SK-N-SH treated with all-trans-retinoic acid at 6 μM for 48 hours (cell line): ENCODE results near the gene PPL.

Experiments used
- ATAC-seq: fragments of 200-7000 bp; cut with Tn5 transposase; 3 replicates; pipeline ENCODE4 v1.9.1; 2020; ENCODE audit warnings: mild to moderate bottlenecking, moderate library complexity
- BACH2 ChIP-seq: fragments of 250-450 bp; sonication (Bioruptor Pico); IDR thresholded peaks from 2 replicates; pipeline ENCODE4 v1.9.0; 2021; ENCODE audit warnings: mild to moderate bottlenecking, borderline replicate concordance
- CREB5 ChIP-seq: fragments of 250-450 bp; sonication (Bioruptor Pico); IDR thresholded peaks from 2 replicates; pipeline ENCODE4 v1.5.1; 2020; ENCODE audit warnings: low read depth, mild to moderate bottlenecking, moderate library complexity
- CSDC2 ChIP-seq: fragments of 250-450 bp; sonication (Bioruptor Pico); IDR thresholded peaks from 2 replicates; pipeline ENCODE4 v1.5.0; 2020; ENCODE audit warnings: mild to moderate bottlenecking, moderate library complexity
- CSRNP3 ChIP-seq: fragments of 250-450 bp; sonication (Bioruptor Pico); IDR thresholded peaks from 2 replicates; pipeline ENCODE4 v1.5.1; 2021; ENCODE audit warnings: mild to moderate bottlenecking, moderate library complexity
- ESRRG ChIP-seq: fragments of 250-450 bp; sonication (Bioruptor Pico); IDR thresholded peaks from 2 replicates; pipeline ENCODE4 v1.6.1; 2021; ENCODE audit warnings: mild to moderate bottlenecking
- GLIS3 ChIP-seq: fragments of 250-450 bp; sonication (Bioruptor Pico); IDR thresholded peaks from 2 replicates; pipeline ENCODE4 v1.5.0; 2020; ENCODE audit warnings: mild to moderate bottlenecking, moderate library complexity
- ISL1 ChIP-seq: fragments of 250-450 bp; sonication (Bioruptor Pico); IDR thresholded peaks from 2 replicates; pipeline ENCODE4 v2.1.2; 2022; ENCODE audit warnings: mild to moderate bottlenecking, moderate library complexity
- OSR1 ChIP-seq: fragments of 250-450 bp; sonication (Bioruptor Pico); IDR thresholded peaks from 2 replicates; pipeline ENCODE4 v1.8.0; 2022; ENCODE audit warnings: moderate library complexity, mild to moderate bottlenecking, inconsistent platforms
- PATZ1 ChIP-seq: fragments of 250-450 bp; sonication (Bioruptor Pico); IDR thresholded peaks from 2 replicates; pipeline ENCODE4 v1.8.0; 2020; ENCODE audit warnings: mild to moderate bottlenecking, moderate library complexity, borderline replicate concordance
- PPARA ChIP-seq: fragments of 250-450 bp; sonication (Bioruptor Pico); IDR thresholded peaks from 2 replicates; pipeline ENCODE4 v1.5.0; 2020; ENCODE audit warnings: mild to moderate bottlenecking, borderline replicate concordance
- RARB ChIP-seq: fragments of 250-450 bp; sonication (Bioruptor Pico); IDR thresholded peaks from 2 replicates; pipeline ENCODE4 v1.8.0; 2021; ENCODE audit warnings: mild to moderate bottlenecking, moderate library complexity
- SNAI2 ChIP-seq: fragments of 250-450 bp; sonication (Bioruptor Pico); IDR thresholded peaks from 2 replicates; pipeline ENCODE4 v1.5.0; 2020; ENCODE audit warnings: mild to moderate bottlenecking, moderate library complexity
- TOX ChIP-seq: fragments of 250-450 bp; sonication (Bioruptor Pico); IDR thresholded peaks from 2 replicates; pipeline ENCODE4 v1.8.0; 2021; ENCODE audit warnings: mild to moderate bottlenecking, moderate library complexity, borderline replicate concordance
- TSHZ2 ChIP-seq: fragments of 250-450 bp; sonication (Bioruptor Pico); IDR thresholded peaks from 2 replicates; pipeline ENCODE4 v1.5.0; 2020; ENCODE audit warnings: mild to moderate bottlenecking, moderate library complexity
- ZFP3 ChIP-seq: fragments of 250-450 bp; sonication (Bioruptor Pico); IDR thresholded peaks from 2 replicates; pipeline ENCODE4 v1.5.0; 2020; ENCODE audit warnings: mild to moderate bottlenecking, moderate library complexity
- ZFP30 ChIP-seq: fragments of 450-650 bp; formaldehyde crosslinking; IDR thresholded peaks from 2 replicates; pipeline ENCODE4 v1.5.0; 2022; ENCODE audit warnings: mild to moderate bottlenecking, moderate library complexity
- ZNF565 ChIP-seq: fragments of 450-650 bp; formaldehyde crosslinking; conservative IDR thresholded peaks from 2 replicates; pipeline ENCODE4 v1.5.0; 2020; ENCODE audit warnings: low read depth, mild to moderate bottlenecking, moderate library complexity
- ZNF70 ChIP-seq: fragments of 450-650 bp; formaldehyde crosslinking; IDR thresholded peaks from 2 replicates; pipeline ENCODE4 v1.5.0; 2020; ENCODE audit warnings: mild to moderate bottlenecking, moderate library complexity
- ZNF8 ChIP-seq: fragments of 450-650 bp; formaldehyde crosslinking; IDR thresholded peaks from 2 replicates; pipeline ENCODE4 v1.5.0; 2020; ENCODE audit warnings: mild to moderate bottlenecking, moderate library complexity

PPL gene

GRCh38 chr16:4880006-4880580 lies 56.9 kb downstream of the PPL start:
- no peak for ATAC-seq
- TF ChIP-seq CREB5 = no peak
- TF ChIP-seq CSRNP3 (CRISPR knock-in tag) = no peak
- no peak for TF ChIP-seq ZNF8 (CRISPR knock-in tag)
- TF ChIP-seq PPARA = no peak
- TF ChIP-seq GLIS3 = no peak
- TF ChIP-seq BACH2 (CRISPR knock-in tag) = no peak
- TF ChIP-seq ZFP30 = no peak
- no peak for TF ChIP-seq ZFP3 (CRISPR knock-in tag)
- no peak for TF ChIP-seq SNAI2 (CRISPR knock-in tag)
- TF ChIP-seq OSR1 (CRISPR knock-in tag) = no peak
- TF ChIP-seq, all 23 proteins: peak for 0

- TF ChIP-seq RARB (CRISPR knock-in tag) (no peak), ESRRG (CRISPR knock-in tag) (no peak), GLIS3 (no peak), TOX (no peak), TSHZ2 (CRISPR knock-in tag) (no peak), PATZ1 (CRISPR knock-in tag) (no peak), ZNF70 (CRISPR knock-in tag) (no peak), CREB5 (no peak), ZNF565 (no peak)
- ATAC-seq = no peak; the same call in 1 of the 3 replicates
Observed at GRCh38 chr16:4879049-4879448, 57.9 kb downstream of the PPL start.

- TF ChIP-seq PATZ1 (CRISPR knock-in tag) (no peak), PPARA (no peak), TSHZ2 (CRISPR knock-in tag) (no peak), CSRNP3 (CRISPR knock-in tag) (no peak), BACH2 (CRISPR knock-in tag) (no peak), ISL1 (no peak), CSDC2 (no peak), GLIS3 (no peak)
- TF ChIP-seq, all 23 proteins: peak for 0
- ATAC-seq = no peak
Observed at GRCh38 chr16:4877380-4877685, 59.6 kb downstream of the PPL start.
